Osteocyte (in vitro differentiated cells): Measurements from ENCODE around the gene DUOXA1. TPM values are rescaled to one million over a fixed set of nuclear protein-coding genes. Genes with fewer than 3 reads are reported as not detected.
A peak's percentile ranks its signal among the peaks of the same experiment; 100 is the strongest.

ENCODE experiments used
- DNase-seq: peaks from one replicate; pipeline ENCODE4 v3.0.0; 2021; ENCODE audit warnings: mixed read lengths; ENCODE audit not compliant: unreplicated experiment; ENCODE audit errors: extremely low spot score
- H3K27ac Mint-ChIP-seq: one replicate; pipeline ENCODE4 v1.8.0; 2021; ENCODE audit warnings: mild to moderate bottlenecking, mixed read lengths; ENCODE audit not compliant: unreplicated experiment
- H3K27me3 Mint-ChIP-seq: one replicate; pipeline ENCODE4 v1.8.0; 2021; ENCODE audit warnings: mixed read lengths; ENCODE audit not compliant: unreplicated experiment
- H3K36me3 Mint-ChIP-seq: one replicate; pipeline ENCODE4 v1.8.0; 2021; ENCODE audit warnings: mixed read lengths; ENCODE audit not compliant: unreplicated experiment
- H3K4me1 Mint-ChIP-seq: one replicate; pipeline ENCODE4 v1.8.0; 2021; ENCODE audit warnings: mixed read lengths; ENCODE audit not compliant: unreplicated experiment
- H3K4me3 Mint-ChIP-seq: one replicate; pipeline ENCODE4 v1.8.0; 2021; ENCODE audit warnings: mild to moderate bottlenecking, moderate library complexity, mixed read lengths; ENCODE audit not compliant: unreplicated experiment
- H3K9me3 Mint-ChIP-seq: one replicate; pipeline ENCODE4 v1.8.0; 2021; ENCODE audit warnings: mixed read lengths; ENCODE audit not compliant: unreplicated experiment
- CTCF ChIP-seq: fragments of 200-600 bp; sonication (generic); IDR thresholded peaks from 2 replicates; pipeline ENCODE4 v1.5.0; 2021; ENCODE audit warnings: antibody characterized with exemption, mild to moderate bottlenecking, moderate library complexity
- total RNA-seq: library from RNA; stranded (reverse); gene quantifications from 2 replicates; pipeline ENCODE4 v1.2.1, GENCODE V29; 2021

Gene DUOXA1
- total RNA-seq, 1 donor from 2014 or later = not detected

GRCh38 chr15:45169608-45170480 is 40.2 kb upstream of the DUOXA1 start:
- Mint-ChIP-seq H3K9me3 (no peaks in the 10 kb centered on the region), H3K4me3 (no peak overlapping the region), H3K27ac (no peak overlapping the region), H3K36me3 (peaks cover 5% of the 10 kb centered on the region), H3K4me1 (peaks cover 15% of the 10 kb centered on the region), H3K27me3 (no peaks in the 10 kb centered on the region)
- no peak for DNase-seq
- no peak for TF ChIP-seq CTCF

- Mint-ChIP-seq H3K9me3 (no peaks in the 10 kb centered on the region), H3K4me1 (peaks cover 15% of the 10 kb centered on the region), H3K27me3 (no peaks in the 10 kb centered on the region), H3K4me3 (no peak overlapping the region), H3K27ac (no peak overlapping the region), H3K36me3 (peaks cover 5% of the 10 kb centered on the region)
- no peak for TF ChIP-seq CTCF
- DNase-seq = peak; percentile 80
These were observed 39.3 kb upstream of the DUOXA1 start for GRCh38 chr15:45168751-45169551.

- Mint-ChIP-seq H3K4me1 (peaks cover 18% of the 10 kb centered on the region), H3K4me3 (no peak overlapping the region)
These were observed 38.6 kb upstream of the DUOXA1 start for GRCh38 chr15:45168286-45168685.

GRCh38 chr15:45167631-45168205 is 38.0 kb upstream of the DUOXA1 start:
- DNase-seq = no peak
- no peaks in the 10 kb centered on the region for H3K27me3 Mint-ChIP-seq
- peak overlapping the region; percentile 82 for H3K27ac Mint-ChIP-seq
- H3K36me3 Mint-ChIP-seq = peaks cover 4% of the 10 kb centered on the region
- TF ChIP-seq CTCF = no peak
- peaks cover 22% of the 10 kb centered on the region for H3K4me1 Mint-ChIP-seq
- H3K9me3 Mint-ChIP-seq = no peaks in the 10 kb centered on the region
- peak overlapping the region; percentile 64 for H3K4me3 Mint-ChIP-seq

More at GRCh38 chr15:45168286-45168685, 38.6 kb upstream of the DUOXA1 start:
- TF ChIP-seq CTCF = no peak
- H3K27ac Mint-ChIP-seq = peak overlapping the region; percentile 82
- DNase-seq = no peak
- H3K27me3 Mint-ChIP-seq = no peaks in the 10 kb centered on the region
- peaks cover 4% of the 10 kb centered on the region for H3K36me3 Mint-ChIP-seq
- no peaks in the 10 kb centered on the region for H3K9me3 Mint-ChIP-seq
